Measurements from ENCODE around the gene TRAPPC10. TPM values are rescaled to one million over a fixed set of nuclear protein-coding genes. Genes with fewer than 3 reads are reported as not detected.
A peak's percentile ranks its signal among the peaks of the same experiment; 100 is the strongest.

The TRAPPC10 gene
- total and polyA plus RNA-seq, 9 of the 15 experiments (the other 6 are each of a cell fraction or from before 2014, with no cell fraction given) = 1.1 to 33.8 (median 24.3) TPM

DNA sequence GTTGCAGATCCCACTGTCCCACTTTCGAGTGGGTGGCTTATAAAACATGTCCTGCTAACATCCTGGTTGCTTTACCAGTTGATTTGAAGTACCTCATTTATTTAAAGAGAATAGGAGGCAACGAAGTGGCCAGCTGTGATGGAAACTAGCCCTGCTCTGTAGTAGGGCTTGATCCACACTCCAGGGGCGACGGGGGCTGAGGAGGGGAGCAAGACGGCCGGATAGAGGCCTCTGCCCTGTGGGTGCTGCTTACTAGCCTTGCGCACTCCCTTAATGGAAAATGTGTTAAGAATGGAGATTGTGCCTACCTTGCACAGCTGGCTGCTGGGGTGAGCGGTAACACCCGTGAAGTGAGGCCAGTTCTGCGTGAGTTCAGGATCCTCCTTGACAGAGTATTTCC lies 54.0 kb downstream of the TRAPPC10 start:
- CTCF ChIA-PET (ENCODE audit: low intra/inter-chr PET ratio) = no interaction called here
- in situ Hi-C loops (cut with MboI) = no loop called here
- intact Hi-C loops (cut with micrococcal nuclease) = no loop called here
- ATAC-seq (no peak), FAIRE-seq (no peak), DNase-seq (ENCODE audit: extremely low read depth in 1 of 4, low spot score in 3 of 4) (no peak)
- Histone ChIP-seq H3K36me3 (ENCODE audit: control insufficient read depth, insufficient read depth, low read length) (peaks cover 91% of the 10 kb centered on the region), H3K27ac (ENCODE audit: extremely low read depth, low read depth, low read length) (no peak overlapping the region), H3K9me3 (replicated peaks; ENCODE audit: control insufficient read depth, insufficient read depth, low read depth, low read length) (no peaks in the 10 kb centered on the region), H3K79me2 (ENCODE audit: control insufficient read depth, insufficient read depth, low read length) (peaks cover 7% of the 10 kb centered on the region; the same call in 1 of the 3 replicates), H3K9ac (ENCODE audit: insufficient read depth in 1 of 2, low read depth in 2 of 2, low read length in 2 of 2) (0 out of 4 replicates have a peak overlapping the region, but pooled peaks of 1 of the 2 experiments have one; percentile 53), H4K20me1 (replicated peaks; ENCODE audit: control insufficient read depth, insufficient read depth, low read length) (0 out of 2 replicates have a peak, but pooled peaks cover 5% of the 10 kb centered on the region), H3K4me3 (no peak overlapping the region), H3K4me1 (replicated peaks in 1 of 2; ENCODE audit: control insufficient read depth in 2 of 2, insufficient read depth in 2 of 2, low read length in 2 of 2) (peaks cover 3 to 8% of the 10 kb centered on the region in 2 experiments; a peak in 4 of 5 replicates), H3K27me3 (ENCODE audit: control insufficient read depth in 2 of 2, insufficient read depth in 2 of 2, low read length in 2 of 2) (no peaks in the 10 kb centered on the region), H3K4me2 (ENCODE audit: insufficient read depth, low read length) (no peak overlapping the region), H2AFZ (ENCODE audit: low read depth, low read length) (no peak overlapping the region), H3K9me1 (ENCODE audit: control insufficient read depth, insufficient read depth, low read length) (peaks cover 2% of the 10 kb centered on the region)
- BruUV-seq (replicated peaks) = no TSS peak
- 86% methylated on average over 10 of the region's 10 CpGs for WGBS (ENCODE audit: insufficient coverage, low coverage, missing lambda C conversion rate)
- TF ChIP-seq, protein P1, sequence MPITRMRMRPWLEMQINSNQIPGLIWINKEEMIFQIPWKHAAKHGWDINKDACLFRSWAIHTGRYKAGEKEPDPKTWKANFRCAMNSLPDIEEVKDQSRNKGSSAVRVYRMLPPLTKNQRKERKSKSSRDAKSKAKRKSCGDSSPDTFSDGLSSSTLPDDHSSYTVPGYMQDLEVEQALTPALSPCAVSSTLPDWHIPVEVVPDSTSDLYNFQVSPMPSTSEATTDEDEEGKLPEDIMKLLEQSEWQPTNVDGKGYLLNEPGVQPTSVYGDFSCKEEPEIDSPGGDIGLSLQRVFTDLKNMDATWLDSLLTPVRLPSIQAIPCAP (CRISPR knock-in tag; IDR thresholded peaks at IDR 0.05; ENCODE audit: borderline replicate concordance) = no peak
- no peak for TF ChIP-seq TAF1 (IDR thresholded peaks at IDR 0.05; ENCODE audit: control insufficient read depth, extremely low read depth, insufficient read depth, low read length, severe bottlenecking)
- TF ChIP-seq KLF13 (tag; IDR thresholded peaks at IDR 0.05; ENCODE audit: borderline replicate concordance, low read depth) = no peak
- no peak for TF ChIP-seq TRIM28 (IDR thresholded peaks at IDR 0.05)
- TF ChIP-seq ZNF717 (CRISPR knock-in tag; IDR thresholded peaks at IDR 0.05) = no peak
- TF ChIP-seq SREBF2 (CRISPR knock-in tag; IDR thresholded peaks at IDR 0.05) = no peak
- TF ChIP-seq GTF2E2 (tag; IDR thresholded peaks at IDR 0.05) = no peak
- TF ChIP-seq NRF1 (conservative IDR thresholded peaks at IDR 0.05 in 1 of 2, IDR thresholded peaks at IDR 0.05 in 1 of 2) = no peak
- TF ChIP-seq, protein P2, sequence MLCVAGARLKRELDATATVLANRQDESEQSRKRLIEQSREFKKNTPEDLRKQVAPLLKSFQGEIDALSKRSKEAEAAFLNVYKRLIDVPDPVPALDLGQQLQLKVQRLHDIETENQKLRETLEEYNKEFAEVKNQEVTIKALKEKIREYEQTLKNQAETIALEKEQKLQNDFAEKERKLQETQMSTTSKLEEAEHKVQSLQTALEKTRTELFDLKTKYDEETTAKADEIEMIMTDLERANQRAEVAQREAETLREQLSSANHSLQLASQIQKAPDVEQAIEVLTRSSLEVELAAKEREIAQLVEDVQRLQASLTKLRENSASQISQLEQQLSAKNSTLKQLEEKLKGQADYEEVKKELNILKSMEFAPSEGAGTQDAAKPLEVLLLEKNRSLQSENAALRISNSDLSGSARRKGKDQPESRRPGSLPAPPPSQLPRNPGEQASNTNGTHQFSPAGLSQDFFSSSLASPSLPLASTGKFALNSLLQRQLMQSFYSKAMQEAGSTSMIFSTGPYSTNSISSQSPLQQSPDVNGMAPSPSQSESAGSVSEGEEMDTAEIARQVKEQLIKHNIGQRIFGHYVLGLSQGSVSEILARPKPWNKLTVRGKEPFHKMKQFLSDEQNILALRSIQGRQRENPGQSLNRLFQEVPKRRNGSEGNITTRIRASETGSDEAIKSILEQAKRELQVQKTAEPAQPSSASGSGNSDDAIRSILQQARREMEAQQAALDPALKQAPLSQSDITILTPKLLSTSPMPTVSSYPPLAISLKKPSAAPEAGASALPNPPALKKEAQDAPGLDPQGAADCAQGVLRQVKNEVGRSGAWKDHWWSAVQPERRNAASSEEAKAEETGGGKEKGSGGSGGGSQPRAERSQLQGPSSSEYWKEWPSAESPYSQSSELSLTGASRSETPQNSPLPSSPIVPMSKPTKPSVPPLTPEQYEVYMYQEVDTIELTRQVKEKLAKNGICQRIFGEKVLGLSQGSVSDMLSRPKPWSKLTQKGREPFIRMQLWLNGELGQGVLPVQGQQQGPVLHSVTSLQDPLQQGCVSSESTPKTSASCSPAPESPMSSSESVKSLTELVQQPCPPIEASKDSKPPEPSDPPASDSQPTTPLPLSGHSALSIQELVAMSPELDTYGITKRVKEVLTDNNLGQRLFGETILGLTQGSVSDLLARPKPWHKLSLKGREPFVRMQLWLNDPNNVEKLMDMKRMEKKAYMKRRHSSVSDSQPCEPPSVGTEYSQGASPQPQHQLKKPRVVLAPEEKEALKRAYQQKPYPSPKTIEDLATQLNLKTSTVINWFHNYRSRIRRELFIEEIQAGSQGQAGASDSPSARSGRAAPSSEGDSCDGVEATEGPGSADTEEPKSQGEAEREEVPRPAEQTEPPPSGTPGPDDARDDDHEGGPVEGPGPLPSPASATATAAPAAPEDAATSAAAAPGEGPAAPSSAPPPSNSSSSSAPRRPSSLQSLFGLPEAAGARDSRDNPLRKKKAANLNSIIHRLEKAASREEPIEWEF (CRISPR knock-in tag; IDR thresholded peaks at IDR 0.05) = no peak
- TF ChIP-seq, protein P3, sequence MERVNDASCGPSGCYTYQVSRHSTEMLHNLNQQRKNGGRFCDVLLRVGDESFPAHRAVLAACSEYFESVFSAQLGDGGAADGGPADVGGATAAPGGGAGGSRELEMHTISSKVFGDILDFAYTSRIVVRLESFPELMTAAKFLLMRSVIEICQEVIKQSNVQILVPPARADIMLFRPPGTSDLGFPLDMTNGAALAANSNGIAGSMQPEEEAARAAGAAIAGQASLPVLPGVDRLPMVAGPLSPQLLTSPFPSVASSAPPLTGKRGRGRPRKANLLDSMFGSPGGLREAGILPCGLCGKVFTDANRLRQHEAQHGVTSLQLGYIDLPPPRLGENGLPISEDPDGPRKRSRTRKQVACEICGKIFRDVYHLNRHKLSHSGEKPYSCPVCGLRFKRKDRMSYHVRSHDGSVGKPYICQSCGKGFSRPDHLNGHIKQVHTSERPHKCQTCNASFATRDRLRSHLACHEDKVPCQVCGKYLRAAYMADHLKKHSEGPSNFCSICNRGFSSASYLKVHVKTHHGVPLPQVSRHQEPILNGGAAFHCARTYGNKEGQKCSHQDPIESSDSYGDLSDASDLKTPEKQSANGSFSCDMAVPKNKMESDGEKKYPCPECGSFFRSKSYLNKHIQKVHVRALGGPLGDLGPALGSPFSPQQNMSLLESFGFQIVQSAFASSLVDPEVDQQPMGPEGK (CRISPR knock-in tag; IDR thresholded peaks at IDR 0.05; ENCODE audit: borderline replicate concordance) = no peak
- no peak for TF ChIP-seq SMAD3 (CRISPR knock-in tag; conservative IDR thresholded peaks at IDR 0.05)
- no peak for TF ChIP-seq PHF8 (IDR thresholded peaks at IDR 0.05; ENCODE audit: borderline replicate concordance, low read length)
- TF ChIP-seq ZNF76 (CRISPR knock-in tag; IDR thresholded peaks at IDR 0.05; ENCODE audit: borderline replicate concordance) = no peak
- POLR2A ChIA-PET = interaction anchor here (0.7 kb wide), 1 partner anchor 9 kb away, joined by 3 read pairs; no protein-coding TSS in a partner anchor

All from K562 (cell line).